ENCODE measurements around the gene IFFO2. TPM values are rescaled to one million over a fixed set of nuclear protein-coding genes. Genes with fewer than 3 reads are reported as not detected.

The IFFO2 gene
- total and polyA plus RNA-seq, 2 of the 8 experiments (the other 6 are each of a cell fraction or from before 2014, with no cell fraction given): 6.6 to 10.4 TPM

DNA sequence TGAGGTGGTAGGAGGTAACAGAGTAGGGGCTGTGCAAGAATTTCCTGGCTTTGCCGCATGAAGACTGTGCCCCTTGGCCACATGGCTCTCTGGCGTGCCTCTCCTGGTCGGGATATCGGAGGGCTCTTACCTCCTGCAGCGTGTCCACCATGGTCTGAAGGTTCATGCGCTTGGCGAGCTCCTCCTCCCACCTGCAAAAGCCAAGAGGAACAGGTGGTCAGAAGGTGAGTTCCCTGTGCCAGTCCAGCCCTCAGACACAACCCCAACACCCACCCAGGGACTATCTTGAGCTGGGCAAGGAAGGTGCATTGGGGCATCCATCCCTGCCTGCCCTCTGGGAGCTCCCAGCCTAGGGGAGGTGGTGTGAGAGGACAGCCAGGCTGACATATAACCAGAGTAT, 35.5 kb downstream of the IFFO2 start (continued):
- TF ChIP-seq, protein P1, sequence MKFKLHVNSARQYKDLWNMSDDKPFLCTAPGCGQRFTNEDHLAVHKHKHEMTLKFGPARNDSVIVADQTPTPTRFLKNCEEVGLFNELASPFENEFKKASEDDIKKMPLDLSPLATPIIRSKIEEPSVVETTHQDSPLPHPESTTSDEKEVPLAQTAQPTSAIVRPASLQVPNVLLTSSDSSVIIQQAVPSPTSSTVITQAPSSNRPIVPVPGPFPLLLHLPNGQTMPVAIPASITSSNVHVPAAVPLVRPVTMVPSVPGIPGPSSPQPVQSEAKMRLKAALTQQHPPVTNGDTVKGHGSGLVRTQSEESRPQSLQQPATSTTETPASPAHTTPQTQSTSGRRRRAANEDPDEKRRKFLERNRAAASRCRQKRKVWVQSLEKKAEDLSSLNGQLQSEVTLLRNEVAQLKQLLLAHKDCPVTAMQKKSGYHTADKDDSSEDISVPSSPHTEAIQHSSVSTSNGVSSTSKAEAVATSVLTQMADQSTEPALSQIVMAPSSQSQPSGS (IDR thresholded peaks at IDR 0.05; ENCODE audit: low read length): no peak
- no peak for TF ChIP-seq SAP30 (IDR thresholded peaks at IDR 0.05; ENCODE audit: insufficient read depth, insufficient replicate concordance, low read length)
- TF ChIP-seq EZH2 (IDR thresholded peaks at IDR 0.05; ENCODE audit: low read depth, low read length, severe bottlenecking): no peak
- no peak for TF ChIP-seq CTBP2 (IDR thresholded peaks at IDR 0.05; ENCODE audit: borderline replicate concordance, insufficient read depth, insufficient read length, low read length)
- TF ChIP-seq PHF8 (conservative IDR thresholded peaks at IDR 0.05; ENCODE audit: low read depth, low read length): no peak
- TF ChIP-seq RXRA (IDR thresholded peaks at IDR 0.05; ENCODE audit: insufficient read depth, low read depth, low read length): no peak
- TF ChIP-seq SRF (IDR thresholded peaks at IDR 0.05; ENCODE audit: low read depth, low read length): no peak
- TF ChIP-seq ZNF274 (IDR thresholded peaks at IDR 0.05; ENCODE audit: borderline replicate concordance, extremely low read depth, low read length): no peak
